HG03342 (cell line): ENCODE data around the gene FPR3.
"Not testable (repeated sequence)": the region's sequence is repeated elsewhere in the genome, so short reads cannot be mapped to it uniquely, and the experiment has no call there.

ENCODE experiments used
- ATAC-seq: cut with Tn5 transposase; IDR thresholded peaks from one replicate; pipeline ENCODE4 v1.9.1; 2021; ENCODE audit warnings: mild to moderate bottlenecking, moderate library complexity; ENCODE audit not compliant: unreplicated experiment

FPR3 gene, protein sequence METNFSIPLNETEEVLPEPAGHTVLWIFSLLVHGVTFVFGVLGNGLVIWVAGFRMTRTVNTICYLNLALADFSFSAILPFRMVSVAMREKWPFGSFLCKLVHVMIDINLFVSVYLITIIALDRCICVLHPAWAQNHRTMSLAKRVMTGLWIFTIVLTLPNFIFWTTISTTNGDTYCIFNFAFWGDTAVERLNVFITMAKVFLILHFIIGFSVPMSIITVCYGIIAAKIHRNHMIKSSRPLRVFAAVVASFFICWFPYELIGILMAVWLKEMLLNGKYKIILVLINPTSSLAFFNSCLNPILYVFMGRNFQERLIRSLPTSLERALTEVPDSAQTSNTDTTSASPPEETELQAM

DNA sequence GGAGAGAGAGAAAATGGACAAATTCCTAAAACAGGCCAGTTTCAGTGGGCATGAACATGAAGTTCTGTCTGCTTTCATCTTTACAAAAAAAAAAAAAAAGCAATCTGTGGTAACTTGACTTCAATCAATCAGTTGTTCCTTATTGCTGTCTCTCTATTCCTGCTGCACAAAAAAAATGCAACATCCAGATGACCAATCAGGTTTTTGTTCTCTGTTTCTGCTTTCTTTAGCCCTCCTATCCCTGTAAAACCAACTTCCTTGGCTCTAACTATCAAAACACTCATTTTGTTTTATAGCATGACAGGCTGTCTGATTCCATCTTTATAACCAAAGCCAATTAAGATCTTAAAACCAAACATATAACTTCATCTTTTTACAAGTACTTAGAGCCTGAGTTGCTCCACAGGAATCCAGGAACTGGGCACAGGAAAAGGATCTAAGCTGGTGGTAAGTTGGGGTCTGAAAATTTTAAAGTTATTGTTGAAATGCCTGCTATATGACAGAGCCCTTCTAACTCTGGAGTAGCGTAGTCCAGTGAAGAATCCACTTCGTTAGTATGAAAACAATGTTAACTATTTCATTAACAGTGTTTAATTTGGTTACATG lies at the start of gene FPR3:
Gene FPR3, plus strand, starts transcription at position 273 of the 606 bp plus-strand sequence. CDS start 28,592 bp downstream, outside the sequence.
- ATAC-seq, result no peak

DNA sequence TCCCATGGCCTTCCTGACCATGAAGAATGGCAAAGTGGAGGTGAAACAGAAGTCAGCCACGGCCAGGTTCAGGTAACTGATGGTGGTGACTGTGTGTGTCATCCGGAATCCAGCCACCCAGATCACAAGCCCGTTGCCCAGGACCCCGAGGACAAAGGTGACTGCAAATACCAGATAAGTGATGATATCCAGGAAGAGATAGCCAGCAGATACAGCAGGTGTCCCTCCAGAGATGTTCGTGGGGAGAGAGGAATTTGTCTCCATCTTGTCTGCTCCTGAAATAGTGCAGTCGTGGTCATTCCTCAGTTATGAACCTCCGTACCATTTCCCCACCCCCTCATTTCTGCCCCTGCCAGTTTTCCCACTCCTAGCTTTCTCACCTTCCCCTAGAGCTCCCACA lies 48.2 kb upstream of the FPR3 start:
- no peak for ATAC-seq

DNA sequence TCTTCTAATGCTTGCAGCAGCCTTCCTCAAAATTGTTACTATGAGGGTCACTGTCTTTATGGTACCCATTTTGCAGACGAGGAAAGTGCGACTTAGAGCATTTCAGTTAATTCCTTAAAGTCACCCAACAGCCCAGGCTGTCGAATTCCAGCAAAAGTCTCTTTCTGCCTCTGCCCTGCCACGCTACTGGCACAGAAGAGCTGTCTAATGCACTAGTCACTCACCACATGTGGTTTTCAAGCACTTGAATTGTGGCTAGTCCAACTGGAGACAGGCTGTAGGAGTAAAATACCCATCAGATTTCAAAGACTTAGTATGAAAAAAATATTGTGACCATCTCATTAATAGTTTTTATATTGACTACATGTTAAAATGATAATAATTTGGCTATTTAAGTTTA lies 45.0 kb upstream of the FPR3 start:
- no peak for ATAC-seq

DNA sequence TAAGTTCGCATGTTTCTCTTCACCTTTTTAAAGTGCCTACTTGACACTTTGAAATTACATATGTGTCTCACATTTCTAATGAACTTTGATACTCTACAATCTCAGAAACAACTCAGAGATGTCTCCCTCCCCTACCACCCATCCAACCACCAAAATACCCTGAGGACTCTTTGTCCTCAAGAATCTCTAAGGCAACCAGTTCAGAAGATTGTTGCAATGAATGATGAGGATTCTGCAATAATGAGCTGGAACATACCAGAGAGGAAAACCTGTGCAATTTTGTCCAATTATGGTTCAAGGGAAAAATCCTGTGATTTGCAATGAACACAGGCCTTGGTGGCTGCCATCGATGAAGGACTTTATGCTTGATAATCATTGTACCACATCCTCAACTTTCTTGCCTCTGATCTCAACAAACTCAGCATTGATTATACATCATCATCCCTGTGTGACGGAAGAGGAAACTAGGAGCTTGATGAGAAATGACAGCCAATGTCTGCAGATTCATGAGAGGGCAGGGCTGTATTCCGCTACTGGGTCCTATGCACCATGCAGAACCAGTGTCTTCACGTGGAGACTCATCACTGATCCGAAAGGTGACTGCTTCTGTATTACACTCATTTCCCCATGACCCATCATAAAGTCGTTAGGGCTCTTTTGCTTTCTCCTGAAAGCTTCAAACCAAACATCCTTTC lies 44.4 kb upstream of the FPR3 start:
- no peak for ATAC-seq

DNA sequence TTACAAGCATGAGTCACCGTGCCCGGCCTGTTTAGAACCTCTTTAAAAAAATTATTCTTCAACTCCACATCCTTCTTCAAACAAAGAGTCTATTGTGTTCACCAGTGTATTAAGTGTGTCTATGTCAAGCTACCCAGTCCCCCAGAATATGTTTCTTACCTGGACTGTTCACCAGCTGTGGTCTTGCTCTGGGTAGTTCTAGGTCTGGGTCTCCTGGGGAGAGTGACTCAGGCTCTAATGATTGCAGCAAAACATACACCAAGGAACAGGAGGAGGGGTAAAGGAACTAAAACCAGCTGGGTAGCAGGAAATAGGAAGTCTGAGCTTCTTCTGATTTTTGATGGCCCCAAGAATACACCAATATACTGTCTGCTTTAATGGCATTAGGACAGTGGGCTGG lies 43.3 kb upstream of the FPR3 start, which contains the start of gene FPR1:
Gene FPR1, minus strand, starts transcription at position 224 of the 400 bp plus-strand sequence. CDS start 4,884 bp downstream, outside the sequence.
- ATAC-seq, result no peak

DNA sequence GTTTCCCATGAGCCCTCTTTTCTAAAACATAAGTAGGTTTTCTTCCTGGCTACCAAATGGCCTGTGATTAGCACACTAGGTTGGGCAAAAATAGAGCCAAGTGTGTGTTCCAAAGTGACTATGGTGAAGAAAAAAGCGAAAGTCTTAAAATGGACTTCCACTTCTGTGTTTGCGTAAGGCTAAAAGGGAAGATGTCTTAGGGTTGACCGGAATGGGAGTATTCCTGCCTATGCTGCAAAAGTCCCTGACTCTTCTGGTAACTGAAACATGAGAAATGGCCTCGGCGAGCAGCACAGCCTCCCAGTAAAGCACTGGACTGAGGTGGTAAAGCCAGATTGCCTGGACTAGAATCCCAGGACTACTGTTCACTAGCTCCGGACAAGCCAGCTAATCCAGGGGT lies 40.8 kb upstream of the FPR3 start:
- ATAC-seq, result no peak

DNA sequence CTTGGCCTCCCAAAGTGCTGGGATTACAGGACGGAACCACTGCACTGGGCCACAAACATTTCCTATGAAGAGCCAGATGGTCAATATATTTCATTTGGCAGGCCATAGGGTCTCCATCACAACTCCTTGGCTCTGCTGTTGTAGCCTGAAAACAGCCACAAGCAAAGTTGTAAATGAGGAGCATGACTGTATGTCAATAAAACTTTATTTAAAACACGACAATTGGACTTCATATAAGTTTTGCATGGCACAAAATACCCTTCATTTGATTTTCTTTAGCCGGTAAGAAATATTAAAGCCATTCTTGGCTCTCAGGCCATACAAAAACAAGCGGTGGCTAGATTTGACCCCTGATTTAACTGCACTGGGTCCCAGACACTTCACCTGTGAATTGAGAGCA lies 40.2 kb upstream of the FPR3 start:
- ATAC-seq, result no peak

DNA sequence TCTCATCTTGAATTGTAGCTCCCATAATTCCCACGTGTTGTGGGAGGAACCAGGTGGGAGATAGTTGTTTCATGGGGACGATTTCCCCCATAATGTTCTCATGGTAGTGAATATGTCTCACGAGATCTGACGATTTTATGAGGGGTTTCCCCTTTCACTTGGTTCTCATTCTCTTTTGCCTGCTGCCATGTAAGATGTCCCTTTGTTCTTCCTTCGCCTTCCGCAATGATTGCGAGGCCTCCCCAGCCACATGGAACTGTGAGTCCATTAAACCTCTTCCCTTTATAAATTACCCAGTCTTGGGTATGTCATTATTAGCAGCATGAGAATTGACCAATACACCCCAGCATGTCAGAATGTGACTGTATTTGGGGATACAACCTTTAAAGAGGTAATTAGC lies 39.4 kb upstream of the FPR3 start:
- ATAC-seq, result no peak

DNA sequence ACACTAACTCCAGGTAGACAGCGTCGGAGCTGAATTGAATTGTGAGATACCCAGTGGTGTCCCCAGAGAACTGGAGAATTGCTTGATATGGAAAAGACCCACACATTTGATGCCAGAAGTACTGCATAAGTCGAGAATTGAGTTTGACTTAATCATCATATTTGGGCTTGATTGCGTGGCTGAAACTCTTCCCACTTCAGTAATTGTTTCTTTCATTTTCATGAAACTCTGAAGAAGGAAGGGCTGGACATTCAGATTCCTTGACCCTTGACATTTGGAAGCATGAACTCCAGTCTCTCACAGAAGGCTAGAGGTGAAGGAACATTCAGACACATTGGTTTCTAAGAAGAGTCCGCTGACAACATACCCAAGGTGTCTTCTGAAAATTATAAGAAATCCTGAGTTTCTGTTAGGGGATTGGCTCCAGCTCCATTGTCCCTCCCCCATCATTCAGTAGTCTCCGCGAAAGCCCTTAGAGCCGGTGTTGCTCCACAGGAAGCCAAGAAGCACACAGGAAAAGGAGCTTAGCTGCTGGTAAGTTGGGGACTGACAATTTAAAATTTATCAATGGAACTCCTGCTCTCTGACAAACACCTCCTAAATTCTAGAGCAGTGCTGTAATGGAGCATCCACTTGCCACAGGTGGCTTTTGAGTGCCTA lies 34.1 kb upstream of the FPR3 start, which contains the start of gene FPR2:
Gene FPR2, plus strand, starts transcription at position 484 of the 660 bp plus-strand sequence. CDS start 7,479 bp downstream, outside the sequence.
- ATAC-seq, result no peak

DNA sequence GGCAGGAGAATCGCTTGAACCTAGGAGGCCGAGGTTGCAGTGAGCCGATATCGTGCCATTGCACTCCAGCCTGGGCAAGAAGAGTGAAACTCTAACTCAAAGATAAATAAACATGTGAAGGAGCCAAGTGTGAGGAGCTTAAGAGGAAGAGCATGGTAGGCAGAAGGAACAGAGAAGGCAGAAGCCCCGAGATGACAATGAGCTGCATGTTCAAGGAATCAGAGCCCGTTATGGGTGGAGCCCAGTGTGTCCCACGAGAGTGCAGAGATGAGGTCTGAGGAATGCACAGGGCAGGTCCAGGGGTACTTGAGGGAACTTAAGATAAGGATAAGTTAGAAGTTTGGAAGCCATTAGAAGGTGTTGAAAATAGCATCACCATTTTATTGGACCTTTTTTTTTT lies 33.3 kb upstream of the FPR3 start:
- ATAC-seq, result no peak

DNA sequence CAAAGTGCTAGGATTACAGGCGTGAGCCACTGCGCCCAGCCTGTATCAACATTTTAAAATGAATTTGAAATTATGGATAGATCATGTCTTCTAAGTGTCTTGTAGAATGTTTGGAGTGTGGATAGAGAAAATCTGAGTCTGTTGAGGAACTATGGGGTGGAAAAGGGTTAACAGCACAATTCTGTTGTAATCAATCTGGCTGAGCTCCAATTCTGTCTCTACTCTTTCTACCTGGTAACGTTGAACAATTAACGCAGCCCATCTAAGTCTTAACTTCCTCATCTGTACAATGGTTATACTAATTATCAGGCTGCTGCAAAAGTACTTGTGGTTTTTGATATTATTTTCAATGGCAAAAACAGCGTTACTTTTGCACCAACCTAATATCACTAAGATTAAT lies 29.9 kb upstream of the FPR3 start:
- ATAC-seq, result no peak

DNA sequence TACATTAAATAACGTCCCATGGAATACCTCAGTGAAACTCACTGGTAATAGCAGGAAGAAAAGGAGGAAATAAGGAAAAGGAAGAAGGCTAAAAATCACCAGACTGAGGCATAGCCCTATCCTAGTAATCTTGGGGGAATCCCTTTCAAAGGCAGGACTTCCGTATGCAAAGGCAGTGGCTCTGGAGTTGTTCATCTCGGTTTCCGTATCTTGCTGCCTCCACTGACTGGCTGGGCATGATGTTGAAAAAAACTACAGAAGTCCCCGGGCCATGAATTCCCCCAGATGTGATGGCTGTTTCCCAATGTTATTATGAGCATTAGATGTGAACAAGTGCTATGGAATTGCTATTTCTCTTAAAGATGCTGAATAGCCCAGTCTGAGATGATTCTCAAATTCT lies 28.5 kb upstream of the FPR3 start:
- no peak for ATAC-seq

DNA sequence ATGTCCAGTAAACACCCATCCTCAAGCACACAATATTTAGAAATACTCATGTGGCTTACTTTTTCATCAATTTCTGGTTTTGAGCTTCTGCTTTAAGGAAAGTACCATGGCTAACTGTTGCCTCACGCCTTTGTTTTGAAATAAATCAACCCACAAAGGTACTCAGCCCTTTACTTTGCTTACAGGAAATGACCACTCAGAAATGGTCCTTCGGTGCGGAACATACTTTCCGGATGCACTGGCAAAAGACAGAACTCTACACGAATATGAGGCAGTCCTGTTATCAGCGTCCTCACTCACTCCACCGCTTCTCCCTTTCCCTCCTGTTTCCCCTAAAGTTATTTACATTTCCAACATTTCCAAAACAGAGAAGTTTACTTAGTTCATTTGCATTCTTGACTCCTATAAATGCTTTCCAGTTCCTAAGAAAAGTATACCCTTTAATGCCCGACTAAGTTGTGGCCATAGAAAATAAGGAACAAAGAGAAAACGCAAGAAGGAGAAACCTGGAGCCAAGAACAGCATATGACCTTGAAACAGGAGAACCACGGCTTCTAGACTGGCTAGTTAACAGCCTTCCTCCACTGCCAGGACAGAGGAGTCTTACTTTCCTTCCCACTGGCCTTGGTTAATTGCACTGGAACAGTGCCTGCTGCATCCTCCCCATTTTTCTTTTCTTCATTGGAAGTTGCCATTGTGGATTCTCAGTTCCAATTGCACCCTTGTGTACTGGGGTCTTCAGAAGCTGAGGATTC lies 23.4 kb upstream of the FPR3 start:
- ATAC-seq, result no peak

DNA sequence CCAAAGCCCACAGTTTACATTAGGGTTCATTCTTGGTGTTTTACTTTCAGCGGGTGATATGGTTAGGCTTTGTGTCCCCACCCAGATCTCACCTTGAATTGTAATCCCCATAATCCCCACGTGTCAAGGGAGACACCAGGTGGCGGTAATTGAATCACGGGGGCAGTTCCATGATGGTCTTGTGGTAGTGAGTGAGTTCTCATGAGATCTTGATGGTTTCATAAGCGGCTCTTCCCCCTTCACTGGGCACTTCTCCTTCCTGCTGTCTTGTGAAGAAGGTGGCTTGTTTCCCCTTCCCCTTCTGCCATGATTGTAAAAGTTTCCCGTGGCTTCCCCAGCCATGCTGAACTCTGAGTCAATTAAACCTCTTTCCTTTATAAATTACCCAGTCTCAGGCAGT lies 22.0 kb upstream of the FPR3 start:
- no peak for ATAC-seq

DNA sequence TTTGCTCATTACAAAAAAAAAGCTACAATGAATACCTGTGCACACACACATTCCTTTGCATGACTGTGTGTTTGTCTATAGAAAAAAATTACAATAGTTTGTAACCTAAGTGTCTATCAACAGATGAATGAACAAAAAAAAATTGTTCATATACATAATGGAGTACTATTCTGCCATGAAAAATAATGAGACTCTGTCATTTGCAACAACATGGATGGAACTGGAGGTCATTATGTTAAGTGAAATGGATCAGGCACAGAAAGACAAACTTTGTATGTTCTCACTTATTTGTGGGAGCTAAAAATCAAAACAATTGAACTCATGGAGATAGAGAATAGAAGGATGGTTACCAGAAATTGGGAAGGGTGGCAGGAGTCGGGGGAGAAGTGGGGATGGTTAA lies 18.4 kb upstream of the FPR3 start:
- not testable (repeated sequence) for ATAC-seq

DNA sequence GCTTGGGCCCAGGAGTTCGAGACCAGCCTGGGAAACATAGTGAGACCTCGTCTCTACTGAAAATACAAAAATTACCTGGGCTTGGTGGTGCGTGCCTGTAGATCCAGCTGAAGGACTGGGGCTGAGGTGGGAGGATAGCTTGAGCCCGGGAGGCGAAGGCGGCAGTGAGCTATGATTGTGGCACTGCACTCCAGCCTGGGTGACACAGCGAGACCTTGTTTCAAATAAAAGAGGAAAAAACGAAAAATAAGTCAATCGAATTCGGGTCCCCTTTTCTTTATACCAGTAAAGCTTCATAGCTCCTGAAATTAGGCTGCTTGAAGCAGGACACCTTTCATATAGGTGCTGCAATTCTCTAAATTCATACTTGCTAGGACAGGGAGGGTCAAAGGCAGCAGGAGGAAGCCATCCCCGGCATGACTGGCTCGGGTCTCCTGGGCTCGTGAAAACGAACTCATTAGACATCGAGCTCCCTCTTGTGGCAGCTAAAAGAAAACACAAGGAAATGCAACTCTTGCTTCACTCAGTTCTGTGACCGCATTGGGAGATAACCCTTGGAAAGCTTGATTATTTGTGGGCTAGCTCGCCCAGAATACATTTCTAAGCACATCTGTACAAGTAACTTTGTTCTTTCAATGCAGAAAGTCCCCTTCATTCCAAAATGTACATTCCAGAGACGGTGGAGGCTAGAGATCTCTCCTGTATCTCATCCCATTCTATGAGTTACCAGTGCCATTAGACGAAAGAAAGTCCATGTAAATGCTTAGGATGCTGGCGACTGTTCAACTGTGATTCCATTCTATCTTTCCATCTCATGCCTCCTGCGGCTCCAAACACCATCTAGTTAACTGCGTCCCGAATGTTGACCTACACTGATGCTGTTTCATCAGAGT lies 17.1 kb upstream of the FPR3 start:
- ATAC-seq, result no peak

DNA sequence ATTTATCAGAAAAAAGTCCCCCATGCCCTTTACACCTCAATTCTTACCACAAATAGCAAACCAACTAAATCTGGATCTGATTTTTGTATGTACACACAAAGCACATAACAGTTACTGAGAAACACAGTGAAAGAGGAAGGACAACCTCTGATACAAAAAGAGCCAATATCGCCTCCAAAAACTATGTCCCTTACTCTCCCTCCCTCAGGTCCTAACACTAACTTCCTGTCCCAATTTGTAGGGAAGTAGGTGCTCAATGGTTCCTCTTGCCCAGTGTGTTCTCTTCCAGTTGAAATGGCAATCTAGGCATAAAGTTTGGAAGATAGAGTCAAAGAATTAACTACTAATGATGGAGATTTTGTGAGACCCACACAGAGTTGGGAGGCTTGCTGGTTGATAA lies 15.8 kb upstream of the FPR3 start:
- no peak for ATAC-seq

DNA sequence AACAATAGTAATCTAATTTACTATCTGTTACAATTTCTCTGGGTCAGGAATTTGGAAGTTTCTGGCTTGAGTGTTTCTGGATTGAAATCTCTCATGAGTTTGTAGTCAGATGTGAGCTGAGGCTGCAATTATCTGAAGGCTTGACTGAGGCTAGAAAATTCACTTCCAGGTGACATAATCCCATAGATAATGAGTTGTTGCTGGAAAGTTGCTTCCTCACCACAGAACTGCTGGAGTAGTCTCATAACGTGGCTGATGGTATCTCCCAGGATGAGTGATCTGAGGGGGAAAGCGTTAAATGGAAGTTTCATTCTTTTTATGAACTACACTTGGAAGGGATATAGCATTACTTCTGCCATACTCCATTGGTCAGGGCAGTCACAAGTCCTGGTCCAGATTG lies 15.3 kb upstream of the FPR3 start:
- no peak for ATAC-seq

DNA sequence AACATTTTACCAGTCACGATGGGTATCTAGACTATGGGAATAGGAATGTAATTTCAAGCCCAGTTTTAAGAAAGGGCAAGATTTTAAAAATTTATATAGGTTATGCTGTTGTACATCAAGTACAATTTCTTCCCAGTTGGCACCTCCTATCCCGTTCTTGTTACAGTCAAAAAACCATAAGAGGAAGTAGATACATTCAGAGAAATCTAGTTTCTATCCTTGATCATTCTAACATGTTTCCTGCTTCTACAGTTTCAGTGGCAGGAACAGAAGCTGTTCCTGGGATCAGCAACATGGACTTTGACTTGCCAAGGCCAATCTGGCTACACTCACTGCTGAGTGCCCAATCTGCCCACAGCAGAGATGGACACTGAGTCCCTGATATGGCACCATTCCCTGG lies 14.7 kb upstream of the FPR3 start:
- ATAC-seq, result no peak

DNA sequence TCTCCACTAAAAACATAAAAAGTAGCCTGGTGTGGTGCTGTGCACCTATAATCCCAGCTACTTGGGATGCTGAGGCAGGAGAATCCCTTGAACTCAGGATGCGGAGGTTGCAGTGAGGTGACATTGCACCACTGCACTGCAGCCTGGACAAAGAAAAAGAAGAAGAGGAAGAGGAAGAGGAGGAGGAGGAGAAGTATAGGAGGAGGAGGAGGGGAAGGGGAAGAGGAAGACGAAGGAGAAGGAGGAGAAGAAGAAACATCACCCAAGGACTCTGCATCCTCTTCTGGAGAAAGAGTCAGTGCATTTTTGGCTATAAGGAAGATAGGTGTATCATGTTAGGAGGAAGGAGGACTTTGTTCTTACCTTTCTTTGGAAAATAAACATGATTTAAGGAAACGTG lies 13.0 kb upstream of the FPR3 start:
- no peak for ATAC-seq
